ENCODE measurements around the gene MDC1.
"Not testable (repeated sequence)": the region's sequence is repeated elsewhere in the genome, so short reads cannot be mapped to it uniquely, and the experiment has no call there.

The MDC1 gene

DNA sequence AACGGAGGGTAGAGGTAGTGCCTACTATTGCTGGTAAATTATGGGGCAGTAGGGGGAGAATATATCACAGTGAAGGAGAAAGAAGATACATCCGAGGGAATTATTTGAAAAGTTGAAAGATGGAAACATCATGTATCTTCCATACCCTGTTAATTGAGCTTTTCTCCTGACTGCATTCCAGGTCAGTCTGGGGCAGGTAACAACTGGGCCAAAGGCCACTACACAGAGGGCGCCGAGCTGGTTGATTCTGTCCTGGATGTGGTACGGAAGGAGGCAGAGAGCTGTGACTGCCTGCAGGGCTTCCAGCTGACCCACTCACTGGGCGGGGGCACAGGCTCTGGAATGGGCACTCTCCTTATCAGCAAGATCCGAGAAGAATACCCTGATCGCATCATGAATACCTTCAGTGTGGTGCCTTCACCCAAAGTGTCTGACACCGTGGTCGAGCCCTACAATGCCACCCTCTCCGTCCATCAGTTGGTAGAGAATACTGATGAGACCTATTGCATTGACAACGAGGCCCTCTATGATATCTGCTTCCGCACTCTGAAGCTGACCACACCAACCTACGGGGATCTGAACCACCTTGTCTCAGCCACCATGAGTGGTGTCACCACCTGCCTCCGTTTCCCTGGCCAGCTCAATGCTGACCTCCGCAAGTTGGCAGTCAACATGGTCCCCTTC is 6.2 kb upstream of the MDC1 start:
- Histone ChIP-seq H3K36me3 (ENCODE audit: control insufficient read depth, low read length) (peaks cover 83% of the 10 kb centered on the region), H3K79me2 (ENCODE audit: control insufficient read depth, low read length) (peaks cover 67% of the 10 kb centered on the region), H3F3A (ENCODE audit: control insufficient read depth, insufficient read depth) (peaks cover 87% of the 10 kb centered on the region), H3K4me3 (ENCODE audit: low read length) (peak overlapping the region; percentile 88), H4K20me1 (ENCODE audit: control insufficient read depth, insufficient read depth, low read depth, low read length) (peaks cover 18% of the 10 kb centered on the region), H3K27ac (ENCODE audit: low read depth, low read length) (peak overlapping the region; percentile 100), H3K4me2 (ENCODE audit: low read length) (peak overlapping the region; percentile 94), H3K4me1 (ENCODE audit: control insufficient read depth, low read length) (peaks cover 46% of the 10 kb centered on the region)
- H3K27me3 ChIP-seq (ENCODE audit: control insufficient read depth, low read length); H3K9me3 ChIP-seq (ENCODE audit: control insufficient read depth, insufficient read depth, low read length); H3K9me2 ChIP-seq (replicated peaks; ENCODE audit: control insufficient read depth, low read length): not testable (repeated sequence)

DNA sequence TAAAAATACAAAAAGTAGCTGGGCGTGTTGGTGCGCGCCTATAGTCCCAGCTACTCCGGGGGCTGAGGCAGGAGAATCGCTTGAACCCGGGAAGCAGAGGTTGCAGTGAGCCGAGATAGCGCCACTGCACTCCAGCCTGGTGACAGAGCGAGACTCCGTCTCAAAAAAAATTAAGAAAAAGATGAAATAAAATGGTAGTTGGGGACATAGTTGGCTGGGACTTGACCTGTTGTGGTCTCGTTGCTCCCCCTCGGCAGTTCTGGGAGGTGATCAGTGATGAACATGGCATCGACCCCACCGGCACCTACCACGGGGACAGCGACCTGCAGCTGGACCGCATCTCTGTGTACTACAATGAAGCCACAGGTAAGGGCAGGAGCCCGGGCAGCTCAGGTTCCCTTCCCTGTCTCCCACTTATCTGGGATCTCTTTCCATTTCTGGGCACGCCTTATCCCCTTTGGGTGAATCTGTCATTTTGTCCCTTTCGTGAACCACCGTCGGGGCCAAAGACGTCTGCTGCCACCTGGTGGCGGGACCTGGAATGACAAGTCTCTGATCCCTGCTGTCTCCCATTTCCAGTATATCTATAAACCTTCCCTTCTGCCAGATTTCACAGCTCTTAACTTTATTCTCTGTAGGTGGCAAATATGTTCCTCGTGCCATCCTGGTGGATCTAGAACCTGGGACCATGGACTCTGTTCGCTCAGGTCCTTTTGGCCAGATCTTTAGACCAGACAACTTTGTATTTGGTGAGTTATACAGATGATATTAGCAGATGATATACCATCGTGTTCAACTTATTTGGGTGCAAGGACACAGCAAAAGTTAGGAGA is 5.4 kb upstream of the MDC1 start:
- TF ChIP-seq CTCF (IDR thresholded peaks at IDR 0.05; ENCODE audit: low read depth, low read length, poor library complexity, severe bottlenecking) (peak; percentile 95), EZH2phosphoT487 (IDR thresholded peaks at IDR 0.05; ENCODE audit: borderline replicate concordance, low read length) (no peak)
- peak overlapping the region; percentile 100 for H3K27ac ChIP-seq (ENCODE audit: low read depth, low read length)
- no peaks in the 10 kb centered on the region for H3K9me2 ChIP-seq (replicated peaks; ENCODE audit: control insufficient read depth, low read length)
- peak overlapping the region; percentile 88 for H3K4me3 ChIP-seq (ENCODE audit: low read length)
- peak overlapping the region; percentile 94 for H3K4me2 ChIP-seq (ENCODE audit: low read length)
- peaks cover 16% of the 10 kb centered on the region for H4K20me1 ChIP-seq (ENCODE audit: control insufficient read depth, insufficient read depth, low read depth, low read length)
- no peaks in the 10 kb centered on the region for H3K9me3 ChIP-seq (ENCODE audit: control insufficient read depth, insufficient read depth, low read length)
- H3K79me2 ChIP-seq (ENCODE audit: control insufficient read depth, low read length): peaks cover 75% of the 10 kb centered on the region
- peaks cover 77% of the 10 kb centered on the region for H3K36me3 ChIP-seq (ENCODE audit: control insufficient read depth, low read length)
- peaks cover 48% of the 10 kb centered on the region for H3K4me1 ChIP-seq (ENCODE audit: control insufficient read depth, low read length)
- peaks cover 81% of the 10 kb centered on the region for H3F3A ChIP-seq (ENCODE audit: control insufficient read depth, insufficient read depth)
- H3K27me3 ChIP-seq (ENCODE audit: control insufficient read depth, low read length): no peaks in the 10 kb centered on the region

GRCh38 chr6:30722025-30722279 is 4.9 kb upstream of the MDC1 start:
- H4K20me1 ChIP-seq (ENCODE audit: control insufficient read depth, insufficient read depth, low read depth, low read length): peaks cover 16% of the 10 kb centered on the region
- H3K4me1 ChIP-seq (ENCODE audit: control insufficient read depth, low read length): peaks cover 48% of the 10 kb centered on the region
- peaks cover 76% of the 10 kb centered on the region for H3F3A ChIP-seq (ENCODE audit: control insufficient read depth, insufficient read depth)
- peak overlapping the region; percentile 94 for H3K4me2 ChIP-seq (ENCODE audit: low read length)
- not testable (repeated sequence) for H3K27me3 ChIP-seq (ENCODE audit: control insufficient read depth, low read length); H3K9me3 ChIP-seq (ENCODE audit: control insufficient read depth, insufficient read depth, low read length); H3K9me2 ChIP-seq (replicated peaks; ENCODE audit: control insufficient read depth, low read length)
- peak overlapping the region; percentile 88 for H3K4me3 ChIP-seq (ENCODE audit: low read length)
- H3K79me2 ChIP-seq (ENCODE audit: control insufficient read depth, low read length): peaks cover 77% of the 10 kb centered on the region
- H3K36me3 ChIP-seq (ENCODE audit: control insufficient read depth, low read length): peaks cover 75% of the 10 kb centered on the region
- H3K27ac ChIP-seq (ENCODE audit: low read depth, low read length): peak overlapping the region; percentile 100

- peak overlapping the region; percentile 94 for H3K4me2 ChIP-seq (ENCODE audit: low read length)
- H3K79me2 ChIP-seq (ENCODE audit: control insufficient read depth, low read length): peaks cover 82% of the 10 kb centered on the region
- H3K4me3 ChIP-seq (ENCODE audit: low read length): peak overlapping the region; percentile 88
- H3K27me3 ChIP-seq (ENCODE audit: control insufficient read depth, low read length): no peaks in the 10 kb centered on the region
- peaks cover 16% of the 10 kb centered on the region for H4K20me1 ChIP-seq (ENCODE audit: control insufficient read depth, insufficient read depth, low read depth, low read length)
- no peaks in the 10 kb centered on the region for H3K9me2 ChIP-seq (replicated peaks; ENCODE audit: control insufficient read depth, low read length)
- H3F3A ChIP-seq (ENCODE audit: control insufficient read depth, insufficient read depth): peaks cover 70% of the 10 kb centered on the region
- TF ChIP-seq CTCF (IDR thresholded peaks at IDR 0.05; ENCODE audit: low read depth, low read length, poor library complexity, severe bottlenecking) (peak; percentile 28), EZH2phosphoT487 (IDR thresholded peaks at IDR 0.05; ENCODE audit: borderline replicate concordance, low read length) (no peak)
- no peaks in the 10 kb centered on the region for H3K9me3 ChIP-seq (ENCODE audit: control insufficient read depth, insufficient read depth, low read length)
- H3K27ac ChIP-seq (ENCODE audit: low read depth, low read length): peak overlapping the region; percentile 100
- H3K4me1 ChIP-seq (ENCODE audit: control insufficient read depth, low read length): peaks cover 53% of the 10 kb centered on the region
- H3K36me3 ChIP-seq (ENCODE audit: control insufficient read depth, low read length): peaks cover 75% of the 10 kb centered on the region
Observed at GRCh38 chr6:30721198-30722024, 4.3 kb upstream of the MDC1 start.

Data from DOHH2 (cell line).